ENCODE results near the gene PDAP1.

Gene PDAP1

DNA sequence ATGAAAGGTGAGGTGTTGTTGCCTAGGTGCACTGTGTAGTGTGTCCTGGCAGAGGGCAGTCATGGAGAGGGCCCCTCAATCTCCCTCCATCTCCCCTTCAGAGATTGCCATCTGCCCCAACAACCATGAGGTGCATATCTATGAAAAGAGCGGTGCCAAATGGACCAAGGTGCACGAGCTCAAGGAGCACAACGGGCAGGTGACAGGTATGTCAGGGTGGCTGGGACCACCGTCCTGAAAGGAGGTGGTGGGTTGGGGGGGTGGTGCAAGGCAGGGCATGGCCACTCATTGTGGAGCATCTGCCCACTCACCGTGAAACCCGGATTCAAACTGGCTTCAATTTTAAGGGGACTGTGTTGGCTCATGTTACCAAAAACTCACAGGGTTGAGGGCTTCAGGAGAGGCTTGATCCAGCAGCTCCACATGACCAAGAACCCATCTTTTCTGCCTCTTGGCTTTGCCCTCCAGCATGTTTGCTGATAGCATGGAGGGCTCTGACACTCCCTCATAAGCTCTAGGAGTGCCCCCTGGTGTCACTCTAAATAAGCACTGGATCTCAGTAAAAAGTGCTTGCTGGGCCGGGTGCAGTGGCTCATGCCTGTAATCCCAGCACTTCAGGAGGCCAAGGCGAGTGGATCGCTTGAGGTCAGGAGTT lies 21.7 kb downstream of the PDAP1 start:
- peak in 2 of 3 donors; percentile 82 to 85 for DNase-seq
- CTCF ChIA-PET = interaction anchor here (0.8 to 3.1 kb wide), 9 partner anchors 14 to 41 kb away, joined by 3 to 24 read pairs (median 4); no protein-coding TSS in a partner anchor
- H3K4me1 ChIP-seq (ENCODE audit: control extremely low read depth in 1 of 4, control insufficient read depth in 4 of 4, insufficient read depth in 4 of 4, low read length in 3 of 4) = peaks cover 0 to 20% (median 8%) of the 10 kb centered on the region in 4 experiments
- no peak overlapping the region for H3K4me3 ChIP-seq (ENCODE audit: control insufficient read depth in 1 of 7, extremely low read depth in 1 of 7, insufficient read depth in 4 of 7, low read depth in 2 of 7, low read length in 6 of 7)
- WGBS (ENCODE audit: insufficient coverage) = 94% methylated on average over 9 of the region's 9 CpGs
- H3K27ac ChIP-seq (ENCODE audit: insufficient read depth in 1 of 2, low read depth in 1 of 2, low read length in 2 of 2, poor library complexity in 1 of 2, severe bottlenecking in 2 of 2) = no peak overlapping the region
- POLR2A ChIA-PET = no interaction called here
- no peaks in the 10 kb centered on the region for H3K9me3 ChIP-seq (ENCODE audit: control extremely low read depth in 1 of 5, control insufficient read depth in 4 of 5, insufficient read depth in 2 of 5, low read depth in 1 of 5, low read length in 4 of 5)
- H3K27me3 ChIP-seq (replicated peaks in 2 of 5; ENCODE audit: control insufficient read depth in 4 of 5, insufficient read depth in 5 of 5, low read length in 4 of 5) = no peaks in the 10 kb centered on the region
- H3K36me3 ChIP-seq (ENCODE audit: control insufficient read depth in 4 of 4, insufficient read depth in 4 of 4, low read length in 3 of 4) = peaks cover 0 to 66% (median 40%) of the 10 kb centered on the region in 4 experiments

DNA sequence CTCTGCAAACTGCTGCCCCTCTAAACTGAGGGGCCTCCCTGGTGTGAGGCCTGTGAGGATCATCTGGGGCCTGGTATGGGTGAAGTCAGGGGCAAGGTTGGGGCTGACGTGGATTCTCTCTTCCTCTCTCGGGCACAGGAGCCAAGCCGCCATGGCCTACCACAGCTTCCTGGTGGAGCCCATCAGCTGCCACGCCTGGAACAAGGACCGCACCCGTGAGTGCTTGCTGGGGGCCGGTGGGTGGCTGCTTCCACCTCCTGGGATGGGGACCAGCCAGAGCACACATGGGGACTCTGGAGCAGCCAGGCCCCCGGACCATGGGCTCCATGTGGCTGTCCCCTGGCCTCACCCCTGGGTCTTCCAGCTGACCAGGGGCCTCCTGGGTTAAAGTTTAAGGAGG lies 22.8 kb downstream of the PDAP1 start:
- peak in 2 of 3 donors; percentile 31 to 41 for DNase-seq
- Histone ChIP-seq H3K9me3 (ENCODE audit: control extremely low read depth in 1 of 5, control insufficient read depth in 4 of 5, insufficient read depth in 2 of 5, low read depth in 1 of 5, low read length in 4 of 5) (no peaks in the 10 kb centered on the region), H3K27ac (ENCODE audit: insufficient read depth in 1 of 2, low read depth in 1 of 2, low read length in 2 of 2, poor library complexity in 1 of 2, severe bottlenecking in 2 of 2) (no peak overlapping the region), H3K27me3 (replicated peaks in 2 of 5; ENCODE audit: control insufficient read depth in 4 of 5, insufficient read depth in 5 of 5, low read length in 4 of 5) (no peaks in the 10 kb centered on the region), H3K4me1 (ENCODE audit: control extremely low read depth in 1 of 4, control insufficient read depth in 4 of 4, insufficient read depth in 4 of 4, low read length in 3 of 4) (peaks cover 0 to 31% (median 20%) of the 10 kb centered on the region in 4 experiments), H3K4me3 (ENCODE audit: control insufficient read depth in 1 of 7, extremely low read depth in 1 of 7, insufficient read depth in 4 of 7, low read depth in 2 of 7, low read length in 6 of 7) (peak overlapping the region in 2 of 7 experiments; percentile 10 to 19), H3K36me3 (ENCODE audit: control insufficient read depth in 4 of 4, insufficient read depth in 4 of 4, low read length in 3 of 4) (peaks cover 0 to 64% (median 37%) of the 10 kb centered on the region in 4 experiments)
- ChIA-PET POLR2A (no interaction called here), CTCF (interaction anchor here (0.8 to 3.1 kb wide), 5 partner anchors 12 to 22 kb away, joined by 3 to 24 read pairs (median 7); no protein-coding TSS in a partner anchor)
- 26% methylated on average over 8 of the region's 8 CpGs for WGBS (ENCODE audit: insufficient coverage)

DNA sequence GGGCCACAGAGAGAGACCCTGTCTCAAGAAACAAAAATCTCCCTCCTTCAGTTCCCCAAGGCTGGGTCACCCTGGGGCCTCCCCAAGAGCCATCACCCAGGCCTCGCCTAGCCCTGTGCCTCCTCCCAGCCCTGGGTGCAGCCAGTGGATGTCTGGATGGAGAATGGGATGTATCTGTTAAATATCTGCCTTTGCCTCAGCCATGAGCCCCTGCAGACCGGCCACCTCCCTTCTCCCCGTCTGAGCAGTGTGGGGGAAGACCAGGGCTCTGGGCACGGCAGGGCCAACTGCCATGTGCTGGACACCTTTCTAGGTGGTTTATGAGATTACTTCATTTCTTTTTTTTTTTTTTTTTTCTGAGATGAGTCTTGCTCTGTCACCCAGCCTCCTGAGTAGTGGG lies 23.9 kb downstream of the PDAP1 start:
- Histone ChIP-seq H3K9me3 (ENCODE audit: control extremely low read depth in 1 of 5, control insufficient read depth in 4 of 5, insufficient read depth in 2 of 5, low read depth in 1 of 5, low read length in 4 of 5) (no peaks in the 10 kb centered on the region), H3K4me1 (ENCODE audit: control extremely low read depth in 1 of 4, control insufficient read depth in 4 of 4, insufficient read depth in 4 of 4, low read length in 3 of 4) (peaks cover 0 to 41% (median 30%) of the 10 kb centered on the region in 4 experiments), H3K27ac (ENCODE audit: insufficient read depth in 1 of 2, low read depth in 1 of 2, low read length in 2 of 2, poor library complexity in 1 of 2, severe bottlenecking in 2 of 2) (no peak overlapping the region), H3K4me3 (ENCODE audit: control insufficient read depth in 1 of 7, extremely low read depth in 1 of 7, insufficient read depth in 4 of 7, low read depth in 2 of 7, low read length in 6 of 7) (no peak overlapping the region), H3K36me3 (ENCODE audit: control insufficient read depth in 4 of 4, insufficient read depth in 4 of 4, low read length in 3 of 4) (peaks cover 0 to 54% (median 32%) of the 10 kb centered on the region in 4 experiments), H3K27me3 (replicated peaks in 2 of 5; ENCODE audit: control insufficient read depth in 4 of 5, insufficient read depth in 5 of 5, low read length in 4 of 5) (no peaks in the 10 kb centered on the region)
- CTCF ChIA-PET = no interaction called here
- POLR2A ChIA-PET = no interaction called here
- DNase-seq = no peak
- WGBS (ENCODE audit: insufficient coverage) = 100% methylated on average over 1 of the region's 4 CpGs

DNA sequence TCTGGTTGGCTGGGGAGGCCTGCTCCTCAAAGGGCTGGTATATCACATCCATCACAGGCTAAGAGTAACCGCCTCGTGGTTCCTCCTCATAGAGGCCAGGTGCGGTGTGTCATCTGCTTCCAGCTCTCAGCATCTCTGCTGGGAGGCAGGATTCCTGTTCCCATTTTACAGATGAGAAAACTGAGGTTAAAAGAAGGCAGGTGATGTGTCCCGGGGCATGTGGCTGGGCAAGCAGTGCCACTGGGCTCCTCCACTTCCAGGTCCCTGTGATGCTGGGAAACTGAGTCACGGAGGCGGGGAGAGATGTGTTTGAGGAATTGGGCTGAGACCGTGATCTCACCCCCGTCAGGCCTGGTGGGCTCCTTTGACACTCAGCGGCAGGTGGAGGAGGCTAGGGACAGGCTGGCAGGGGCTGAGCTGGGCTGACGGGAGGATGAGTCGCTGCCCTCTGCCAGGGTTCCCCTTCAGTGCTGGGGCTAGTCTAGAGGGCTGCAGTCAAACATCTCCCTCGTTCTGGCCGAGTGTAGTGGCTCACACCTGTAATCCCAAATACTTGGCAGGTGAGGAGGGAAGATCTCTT lies 24.5 kb downstream of the PDAP1 start:
- ChIA-PET POLR2A (interaction anchor here (0.6 kb wide), 1 partner anchor 132 kb away, joined by 6 read pairs; no protein-coding TSS in a partner anchor), CTCF (interaction anchor here (0.8 kb wide), 1 partner anchor 21 kb away, joined by 3 read pairs; no protein-coding TSS in a partner anchor)
- peaks cover 0 to 46% (median 37%) of the 10 kb centered on the region in 4 experiments for H3K4me1 ChIP-seq (ENCODE audit: control extremely low read depth in 1 of 4, control insufficient read depth in 4 of 4, insufficient read depth in 4 of 4, low read length in 3 of 4)
- H3K27me3 ChIP-seq (replicated peaks in 2 of 5; ENCODE audit: control insufficient read depth in 4 of 5, insufficient read depth in 5 of 5, low read length in 4 of 5) = no peaks in the 10 kb centered on the region
- 98% methylated on average over 9 of the region's 13 CpGs for WGBS (ENCODE audit: insufficient coverage)
- H3K9me3 ChIP-seq (ENCODE audit: control extremely low read depth in 1 of 5, control insufficient read depth in 4 of 5, insufficient read depth in 2 of 5, low read depth in 1 of 5, low read length in 4 of 5) = no peaks in the 10 kb centered on the region
- no peak overlapping the region for H3K4me3 ChIP-seq (ENCODE audit: control insufficient read depth in 1 of 7, extremely low read depth in 1 of 7, insufficient read depth in 4 of 7, low read depth in 2 of 7, low read length in 6 of 7)
- peaks cover 0 to 50% (median 29%) of the 10 kb centered on the region in 4 experiments for H3K36me3 ChIP-seq (ENCODE audit: control insufficient read depth in 4 of 4, insufficient read depth in 4 of 4, low read length in 3 of 4)
- H3K27ac ChIP-seq (ENCODE audit: insufficient read depth in 1 of 2, low read depth in 1 of 2, low read length in 2 of 2, poor library complexity in 1 of 2, severe bottlenecking in 2 of 2) = no peak overlapping the region
- DNase-seq = no peak

DNA sequence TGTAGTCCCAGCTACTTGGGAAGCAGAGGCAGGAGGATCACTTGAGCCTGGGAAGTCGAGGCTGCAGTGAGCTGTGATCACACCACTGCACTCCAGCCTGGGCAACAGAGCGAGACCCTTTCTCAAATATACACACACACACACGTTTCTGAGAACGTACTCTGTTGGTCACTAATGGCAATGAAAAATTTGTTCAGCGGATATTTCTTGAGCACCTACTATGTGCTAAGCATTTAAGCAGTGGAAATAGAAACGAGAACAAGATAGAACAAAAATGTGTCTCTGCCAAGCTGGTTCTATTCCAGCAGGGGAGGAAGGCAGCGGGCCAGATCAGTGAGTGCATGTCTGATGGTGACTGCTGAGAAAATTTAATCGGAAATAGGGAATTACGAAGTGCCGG lies 25.2 kb downstream of the PDAP1 start:
- 99% methylated on average over 8 of the region's 10 CpGs for WGBS (ENCODE audit: insufficient coverage)
- H3K27ac ChIP-seq (ENCODE audit: insufficient read depth in 1 of 2, low read depth in 1 of 2, low read length in 2 of 2, poor library complexity in 1 of 2, severe bottlenecking in 2 of 2) = no peak overlapping the region
- no peak for DNase-seq
- ChIA-PET POLR2A (interaction anchor here (0.6 kb wide), 1 partner anchor 132 kb away, joined by 6 read pairs; no protein-coding TSS in a partner anchor), CTCF (interaction anchor here (0.6 to 1.2 kb wide), 2 partner anchors 18 to 167 kb away, joined by 3 read pairs; no protein-coding TSS in a partner anchor)
- H3K27me3 ChIP-seq (replicated peaks in 2 of 5; ENCODE audit: control insufficient read depth in 4 of 5, insufficient read depth in 5 of 5, low read length in 4 of 5) = no peaks in the 10 kb centered on the region
- H3K36me3 ChIP-seq (ENCODE audit: control insufficient read depth in 4 of 4, insufficient read depth in 4 of 4, low read length in 3 of 4) = peaks cover 0 to 46% (median 26%) of the 10 kb centered on the region in 4 experiments
- peaks cover 0 to 51% (median 42%) of the 10 kb centered on the region in 4 experiments for H3K4me1 ChIP-seq (ENCODE audit: control extremely low read depth in 1 of 4, control insufficient read depth in 4 of 4, insufficient read depth in 4 of 4, low read length in 3 of 4)
- no peak overlapping the region for H3K4me3 ChIP-seq (ENCODE audit: control insufficient read depth in 1 of 7, extremely low read depth in 1 of 7, insufficient read depth in 4 of 7, low read depth in 2 of 7, low read length in 6 of 7)
- H3K9me3 ChIP-seq (ENCODE audit: control extremely low read depth in 1 of 5, control insufficient read depth in 4 of 5, insufficient read depth in 2 of 5, low read depth in 1 of 5, low read length in 4 of 5) = no peaks in the 10 kb centered on the region

DNA sequence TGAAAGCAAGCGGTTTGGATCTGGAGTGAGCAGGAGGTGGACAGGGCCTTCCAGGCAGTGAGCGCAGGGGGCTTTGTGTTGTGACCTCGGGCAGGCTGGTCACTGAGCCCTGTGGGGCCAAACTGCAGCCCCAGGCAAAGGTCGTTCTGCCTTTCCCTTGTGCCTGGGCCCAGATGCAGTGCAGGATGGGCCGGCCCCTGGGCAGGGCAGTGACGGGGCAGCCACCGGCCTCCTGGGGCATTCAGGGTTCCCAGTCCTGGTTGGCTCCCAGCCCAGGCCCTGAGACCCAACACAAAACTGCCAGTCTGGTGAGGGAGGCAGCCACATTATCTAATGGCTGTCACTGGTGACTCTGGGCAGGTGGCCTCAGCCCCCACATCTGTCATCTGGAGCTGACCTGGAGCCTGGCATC lies 26.7 kb downstream of the PDAP1 start:
- Histone ChIP-seq H3K36me3 (ENCODE audit: control insufficient read depth in 4 of 4, insufficient read depth in 4 of 4, low read length in 3 of 4) (peaks cover 0 to 42% (median 20%) of the 10 kb centered on the region in 4 experiments), H3K27me3 (replicated peaks in 2 of 5; ENCODE audit: control insufficient read depth in 4 of 5, insufficient read depth in 5 of 5, low read length in 4 of 5) (no peaks in the 10 kb centered on the region), H3K27ac (ENCODE audit: insufficient read depth in 1 of 2, low read depth in 1 of 2, low read length in 2 of 2, poor library complexity in 1 of 2, severe bottlenecking in 2 of 2) (peak overlapping the region in 1 of 2 experiments; percentile 76), H3K4me1 (ENCODE audit: control extremely low read depth in 1 of 4, control insufficient read depth in 4 of 4, insufficient read depth in 4 of 4, low read length in 3 of 4) (peaks cover 0 to 53% (median 51%) of the 10 kb centered on the region in 4 experiments), H3K9me3 (ENCODE audit: control extremely low read depth in 1 of 5, control insufficient read depth in 4 of 5, insufficient read depth in 2 of 5, low read depth in 1 of 5, low read length in 4 of 5) (no peaks in the 10 kb centered on the region), H3K4me3 (ENCODE audit: control insufficient read depth in 1 of 7, extremely low read depth in 1 of 7, insufficient read depth in 4 of 7, low read depth in 2 of 7, low read length in 6 of 7) (peak overlapping the region in 1 of 7 experiments; percentile 67)
- CTCF ChIA-PET = interaction anchor here (1.0 kb wide), 1 partner anchor 9 kb away, joined by 5 read pairs; no protein-coding TSS in a partner anchor
- no peak for DNase-seq
- POLR2A ChIA-PET = no interaction called here
- 69% methylated on average over 6 of the region's 7 CpGs for WGBS (ENCODE audit: insufficient coverage)

Data from common myeloid progenitor, CD34-positive (primary cell).